Kidney epithelial cell (primary cell): Measurements from ENCODE around the gene FCMR. TPM values are rescaled to one million over a fixed set of nuclear protein-coding genes. Genes with fewer than 3 reads are reported as not detected.
A peak's percentile ranks its signal among the peaks of the same experiment; 100 is the strongest.

ENCODE experiments used
- DNase-seq: peaks from one replicate; pipeline ENCODE4 v3.0.0-alpha.2; 2010; ENCODE audit warnings: low read depth
- H3K27me3 ChIP-seq: 2 replicates; pipeline ENCODE4 v1.6.0; 2011; ENCODE audit warnings: low read length; ENCODE audit not compliant: control insufficient read depth, insufficient read depth
- H3K36me3 ChIP-seq: 2 replicates; pipeline ENCODE4 v1.5.1; 2011; ENCODE audit warnings: low read length; ENCODE audit not compliant: control insufficient read depth, insufficient read depth
- H3K4me3 ChIP-seq: 2 replicates; pipeline ENCODE4 v1.5.1; 2011; ENCODE audit warnings: low read depth, mild to moderate bottlenecking, control low read depth, low read length
- total RNA-seq: library from RNA; depleted of rRNA; stranded (reverse); fragments of >200 nt; gene quantifications from 2 replicates; pipeline ENCODE4 v1.2.3, GENCODE V29; 2015
- TF ChIP-seq, protein P1 (sequence below): IDR thresholded peaks from 2 replicates; pipeline ENCODE4 v1.5.1; 2011; ENCODE audit warnings: mild to moderate bottlenecking, moderate library complexity, low read length, control low read depth, inconsistent platforms; ENCODE audit not compliant: insufficient read depth, poor library complexity, severe bottlenecking

FCMR gene
- total RNA-seq, 1 donor from 2014 or later, result 0.71 TPM

GRCh38 chr1:206953126-206953525, 31.4 kb upstream of the FCMR start:
- Histone ChIP-seq H3K4me3 (no peak overlapping the region), H3K36me3 (no peaks in the 10 kb centered on the region), H3K27me3 (no peaks in the 10 kb centered on the region)
- TF ChIP-seq, protein P1, sequence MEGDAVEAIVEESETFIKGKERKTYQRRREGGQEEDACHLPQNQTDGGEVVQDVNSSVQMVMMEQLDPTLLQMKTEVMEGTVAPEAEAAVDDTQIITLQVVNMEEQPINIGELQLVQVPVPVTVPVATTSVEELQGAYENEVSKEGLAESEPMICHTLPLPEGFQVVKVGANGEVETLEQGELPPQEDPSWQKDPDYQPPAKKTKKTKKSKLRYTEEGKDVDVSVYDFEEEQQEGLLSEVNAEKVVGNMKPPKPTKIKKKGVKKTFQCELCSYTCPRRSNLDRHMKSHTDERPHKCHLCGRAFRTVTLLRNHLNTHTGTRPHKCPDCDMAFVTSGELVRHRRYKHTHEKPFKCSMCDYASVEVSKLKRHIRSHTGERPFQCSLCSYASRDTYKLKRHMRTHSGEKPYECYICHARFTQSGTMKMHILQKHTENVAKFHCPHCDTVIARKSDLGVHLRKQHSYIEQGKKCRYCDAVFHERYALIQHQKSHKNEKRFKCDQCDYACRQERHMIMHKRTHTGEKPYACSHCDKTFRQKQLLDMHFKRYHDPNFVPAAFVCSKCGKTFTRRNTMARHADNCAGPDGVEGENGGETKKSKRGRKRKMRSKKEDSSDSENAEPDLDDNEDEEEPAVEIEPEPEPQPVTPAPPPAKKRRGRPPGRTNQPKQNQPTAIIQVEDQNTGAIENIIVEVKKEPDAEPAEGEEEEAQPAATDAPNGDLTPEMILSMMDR, result no peak
- DNase-seq, result no peak

DNA sequence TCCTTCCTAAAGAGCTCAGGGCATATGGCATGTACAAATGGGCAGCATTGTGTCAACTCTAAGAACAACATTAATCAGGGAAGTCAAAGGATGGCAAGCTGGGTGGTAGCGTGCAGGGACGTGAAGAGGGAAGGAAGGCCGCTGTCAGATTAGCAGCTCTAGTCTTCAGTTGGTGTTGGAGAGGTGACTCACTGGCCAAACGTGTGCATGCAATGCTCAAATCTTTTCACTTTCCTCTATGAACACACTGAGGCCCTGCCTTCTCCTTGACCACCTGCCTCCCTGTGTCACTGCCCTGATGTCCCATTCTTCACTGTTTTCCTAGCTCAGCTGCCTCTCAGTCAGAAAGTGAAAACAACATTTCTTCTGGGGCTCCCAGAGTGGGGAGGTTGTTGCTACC, 30.4 kb upstream of the FCMR start:
- TF ChIP-seq, protein P1, result no peak
- Histone ChIP-seq H3K36me3 (no peaks in the 10 kb centered on the region), H3K27me3 (no peaks in the 10 kb centered on the region), H3K4me3 (no peak overlapping the region)
- DNase-seq, result peak; percentile 64

- TF ChIP-seq, protein P1, result peak; percentile 22
- H3K27me3 ChIP-seq, result no peaks in the 10 kb centered on the region
- no peaks in the 10 kb centered on the region for H3K36me3 ChIP-seq
- peak; percentile 56 for DNase-seq
- H3K4me3 ChIP-seq, result no peak overlapping the region
These were observed 29.8 kb upstream of the FCMR start for GRCh38 chr1:206951318-206952100.

DNA sequence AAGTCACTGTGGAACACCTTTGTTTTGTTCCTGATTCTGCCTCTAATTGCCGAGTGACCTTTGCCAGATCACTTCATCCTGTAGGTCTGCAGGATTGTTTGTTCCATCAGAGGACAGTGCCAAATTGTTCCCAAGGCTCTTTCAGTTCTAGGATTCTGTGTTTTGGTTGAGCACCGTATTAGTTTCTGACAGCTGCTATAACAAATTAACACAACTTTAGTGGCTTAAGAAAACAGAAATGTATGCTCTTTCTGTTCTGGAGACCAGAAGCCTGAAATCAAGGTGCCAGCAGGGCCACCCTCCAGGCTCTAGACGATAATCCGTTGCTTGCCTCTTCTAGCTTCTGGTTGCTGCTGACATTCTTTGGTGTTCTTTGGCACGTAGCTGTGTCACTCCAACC, 27.9 kb upstream of the FCMR start:
- no peak overlapping the region for H3K4me3 ChIP-seq
- H3K27me3 ChIP-seq, result no peaks in the 10 kb centered on the region
- TF ChIP-seq, protein P1, result no peak
- no peaks in the 10 kb centered on the region for H3K36me3 ChIP-seq
- no peak for DNase-seq

DNA sequence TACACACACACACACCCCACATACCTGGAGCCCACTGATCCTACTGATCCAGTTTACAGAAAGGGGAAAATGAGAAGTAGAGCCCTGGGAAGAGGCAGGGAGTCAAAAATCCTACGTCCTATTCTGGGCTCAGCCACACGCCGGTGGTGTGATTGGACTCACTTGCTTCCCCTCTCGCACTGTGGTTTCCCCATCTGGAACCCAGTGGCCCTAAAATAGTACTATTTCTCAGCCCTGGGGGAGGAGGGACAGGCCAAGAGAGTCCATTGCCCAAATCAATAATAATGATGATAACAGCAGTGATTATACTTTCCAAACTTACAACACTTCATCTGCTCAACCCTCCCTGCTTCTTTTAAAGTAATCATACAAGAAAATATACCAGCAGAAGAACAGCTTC, 27.5 kb upstream of the FCMR start:
- no peak overlapping the region for H3K4me3 ChIP-seq
- no peaks in the 10 kb centered on the region for H3K27me3 ChIP-seq
- no peak for DNase-seq
- no peaks in the 10 kb centered on the region for H3K36me3 ChIP-seq
- TF ChIP-seq, protein P1, result no peak

GRCh38 chr1:206947255-206947654, 25.5 kb upstream of the FCMR start:
- TF ChIP-seq, protein P1, result no peak
- no peak for DNase-seq
- Histone ChIP-seq H3K27me3 (no peaks in the 10 kb centered on the region), H3K36me3 (no peaks in the 10 kb centered on the region), H3K4me3 (no peak overlapping the region)
